ENCODE data around the gene RBM8A.
A peak's percentile ranks its signal among the peaks of the same experiment; 100 is the strongest.

RBM8A gene

GRCh38 chr1:145916745-145917144, 10.5 kb downstream of the RBM8A start:
- no peak for DNase-seq

- no peak for DNase-seq
Measured at GRCh38 chr1:145912128-145912641, 15.1 kb downstream of the RBM8A start.

GRCh38 chr1:145908653-145909052, 18.6 kb downstream of the RBM8A start:
- DNase-seq: peak; percentile 74

GRCh38 chr1:145906954-145907753, 20.1 kb downstream of the RBM8A start:
- no peak for DNase-seq

- DNase-seq: no peak
Measured at GRCh38 chr1:145901312-145902021, 25.8 kb downstream of the RBM8A start.

- DNase-seq: no peak
Measured at GRCh38 chr1:145898756-145899155, 28.5 kb downstream of the RBM8A start.

- DNase-seq: no peak
Measured at GRCh38 chr1:145897969-145898368, 29.3 kb downstream of the RBM8A start.

GRCh38 chr1:145895471-145895870, 31.8 kb downstream of the RBM8A start:
- no peak for DNase-seq

GRCh38 chr1:145893306-145894055, 33.8 kb downstream of the RBM8A start:
- DNase-seq: no peak

- peak; percentile 58 for DNase-seq
Measured at GRCh38 chr1:145892486-145893087, 34.7 kb downstream of the RBM8A start.

GRCh38 chr1:145891587-145892485, 35.4 kb downstream of the RBM8A start:
- peak; percentile 99 for DNase-seq

- DNase-seq: peak; percentile 45
Measured at GRCh38 chr1:145891143-145891542, 36.1 kb downstream of the RBM8A start.

GRCh38 chr1:145889722-145890121, 37.6 kb downstream of the RBM8A start:
- no peak for DNase-seq

GRCh38 chr1:145887631-145888030, 39.7 kb downstream of the RBM8A start:
- no peak for DNase-seq

GRCh38 chr1:145886816-145887215, 40.5 kb downstream of the RBM8A start:
- DNase-seq: no peak

GRCh38 chr1:145886390-145886789, 40.9 kb downstream of the RBM8A start:
- no peak for DNase-seq

- peak; percentile 66 for DNase-seq
Measured at GRCh38 chr1:145885738-145886287, 41.5 kb downstream of the RBM8A start, which contains the start of gene ANKRD35. Gene ANKRD35, minus strand, starts transcription at chr1:145885866. Its CDS starts 108 bp downstream, at chr1:145885758.

GRCh38 chr1:145884675-145885074, 42.6 kb downstream of the RBM8A start:
- peak; percentile 54 for DNase-seq

GRCh38 chr1:145879775-145880174, 47.5 kb downstream of the RBM8A start:
- DNase-seq: no peak

GRCh38 chr1:145878724-145879123, 48.6 kb downstream of the RBM8A start:
- no peak for DNase-seq

GRCh38 chr1:145877923-145878486, 49.3 kb downstream of the RBM8A start:
- no peak for DNase-seq
